Left lung (tissue), 10 donors: ENCODE data around the gene LIPN. TPM values are rescaled to one million over a fixed set of nuclear protein-coding genes. Genes with fewer than 3 reads are reported as not detected.

Experiments used
- ATAC-seq: fragments of 200-7000 bp; cut with Tn5 transposase; one replicate; pipeline ENCODE4 v1.9.1; 2020; ENCODE audit warnings: moderate library complexity
- DNase-seq, 4 donors: peaks; one replicate each; pipeline ENCODE4 v3.0.0-alpha.2; 2013 to 2020
- H3K27ac ChIP-seq, 2 donors: fragments of 200-600 bp; sonication (generic) in 1 of 2; one replicate each; pipeline versions ENCODE4 v1.5.0 to v1.8.0; 2020 to 2021
- H3K27me3 ChIP-seq, 2 donors: fragments of 200-600 bp; sonication (generic) in 1 of 2; one replicate each; pipeline versions ENCODE4 v1.5.0 to v1.8.0; 2020 to 2021
- H3K36me3 ChIP-seq, 2 donors: fragments of 200-600 bp; sonication (generic) in 1 of 2; one replicate each; pipeline versions ENCODE4 v1.5.0 to v1.8.0; 2020 to 2021
- H3K4me1 ChIP-seq, 2 donors: fragments of 200-600 bp; one replicate each; pipeline ENCODE4 v1.8.0; 2021
- H3K4me3 ChIP-seq, 2 donors: fragments of 200-600 bp; sonication (generic) in 1 of 2; one replicate each; pipeline versions ENCODE4 v1.5.0 to v1.8.0; 2020 to 2021; ENCODE audit warnings: mild to moderate bottlenecking in 1 of 2
- H3K9me3 ChIP-seq, 2 donors: fragments of 200-600 bp; sonication (generic) in 1 of 2; one replicate each; pipeline versions ENCODE4 v1.5.0 to v1.8.0; 2020 to 2021
- intact Hi-C, 2 donors: fragments of 100-400 bp; cut with DNase I; formaldehyde crosslinking; loops; one replicate each; pipeline versions ENCODE4 v1.11.2 to v1.14.2; 2022
- polyA plus RNA-seq, 6 donors: library from polyadenylated mRNA; unstranded; fragments of 120-200 nt; gene quantifications; one replicate each; pipeline ENCODE4 v1.2.1, GENCODE V29; 2013; ENCODE audit not compliant: insufficient read length in 6 of 6
- total RNA-seq, 2 donors: library from RNA; stranded (reverse); fragmentation: NEBNext Ultra II Directional; extraction: Animal tissue kit (Norgen Biotek cat#: 25700); gene quantifications; one replicate each; pipeline ENCODE4 v1.2.1, GENCODE V29; 2021
- TF ChIP-seq, protein P1 (sequence below), 2 donors: fragments of 200-600 bp; sonication (generic) in 1 of 2; IDR thresholded peaks; one replicate each; pipeline versions ENCODE4 v1.5.0 to v1.8.0; 2021; ENCODE audit warnings: antibody characterized with exemption in 2 of 2
- donor health status: DM: no; HTN: yes; CAD: no.
- donor health status: DM: no; HTN: no; CAD: no.

The LIPN gene
- total and polyA plus RNA-seq, 8 donors: 1.2 TPM; not detected in 7

DNA sequence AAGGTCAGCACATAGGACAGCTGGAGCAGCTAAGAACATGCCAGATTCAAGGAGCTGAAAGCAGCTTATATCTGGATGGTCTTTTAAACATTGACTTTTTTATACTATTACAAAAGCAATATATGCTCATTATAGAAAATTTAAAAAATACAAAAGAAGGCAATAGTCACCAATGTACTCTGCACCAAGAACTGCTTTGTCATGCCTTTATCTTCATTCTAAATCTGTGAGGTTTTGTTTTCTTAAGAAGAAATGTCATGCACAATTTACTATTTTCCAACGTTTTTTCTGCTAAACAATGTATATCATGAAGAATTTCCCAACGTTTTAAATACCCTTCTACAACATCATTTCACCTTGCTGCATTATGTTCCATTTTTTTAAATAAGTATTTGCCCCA lies 45.5 kb downstream of the LIPN start:
- TF ChIP-seq, protein P1, sequence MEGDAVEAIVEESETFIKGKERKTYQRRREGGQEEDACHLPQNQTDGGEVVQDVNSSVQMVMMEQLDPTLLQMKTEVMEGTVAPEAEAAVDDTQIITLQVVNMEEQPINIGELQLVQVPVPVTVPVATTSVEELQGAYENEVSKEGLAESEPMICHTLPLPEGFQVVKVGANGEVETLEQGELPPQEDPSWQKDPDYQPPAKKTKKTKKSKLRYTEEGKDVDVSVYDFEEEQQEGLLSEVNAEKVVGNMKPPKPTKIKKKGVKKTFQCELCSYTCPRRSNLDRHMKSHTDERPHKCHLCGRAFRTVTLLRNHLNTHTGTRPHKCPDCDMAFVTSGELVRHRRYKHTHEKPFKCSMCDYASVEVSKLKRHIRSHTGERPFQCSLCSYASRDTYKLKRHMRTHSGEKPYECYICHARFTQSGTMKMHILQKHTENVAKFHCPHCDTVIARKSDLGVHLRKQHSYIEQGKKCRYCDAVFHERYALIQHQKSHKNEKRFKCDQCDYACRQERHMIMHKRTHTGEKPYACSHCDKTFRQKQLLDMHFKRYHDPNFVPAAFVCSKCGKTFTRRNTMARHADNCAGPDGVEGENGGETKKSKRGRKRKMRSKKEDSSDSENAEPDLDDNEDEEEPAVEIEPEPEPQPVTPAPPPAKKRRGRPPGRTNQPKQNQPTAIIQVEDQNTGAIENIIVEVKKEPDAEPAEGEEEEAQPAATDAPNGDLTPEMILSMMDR (IDR thresholded peaks at IDR 0.05): no peak
- Histone ChIP-seq H3K4me1 (no peaks in the 10 kb centered on the region), H3K27ac (no peak overlapping the region), H3K36me3 (no peaks in the 10 kb centered on the region), H3K9me3 (no peaks in the 10 kb centered on the region), H3K27me3 (no peaks in the 10 kb centered on the region), H3K4me3 (no peak overlapping the region)
- intact Hi-C loops: loop anchor here in 1 of 2 donors (10.0 kb wide), 1 partner anchor 111 kb away; no protein-coding TSS in a partner anchor
- DNase-seq (no peak), ATAC-seq (no peak)

DNA sequence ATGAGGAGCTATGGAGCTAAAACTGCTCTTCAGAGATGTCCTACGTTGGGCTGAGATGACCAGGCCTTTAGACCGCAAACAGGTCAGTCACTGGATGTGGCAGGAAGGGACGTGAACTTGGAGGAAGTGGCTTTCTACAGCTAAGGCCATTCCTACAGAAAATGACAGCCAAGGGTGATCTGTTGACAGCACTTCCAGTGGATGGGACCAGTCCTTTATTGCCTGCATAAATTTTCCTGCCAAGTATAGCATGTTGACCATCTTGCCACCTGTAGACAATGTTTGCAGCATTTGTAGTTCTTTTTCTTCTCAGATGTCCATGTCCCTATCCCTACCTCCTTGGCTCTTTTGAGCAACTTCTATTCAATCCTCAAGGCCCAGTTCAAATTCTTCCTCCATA lies 46.1 kb downstream of the LIPN start:
- intact Hi-C loops: loop anchor here in 1 of 2 donors (10.0 kb wide), 1 partner anchor 111 kb away; no protein-coding TSS in a partner anchor
- Histone ChIP-seq H3K36me3 (no peaks in the 10 kb centered on the region), H3K27me3 (peaks cover under 1 to 1% of the 10 kb centered on the region in 2 donors), H3K4me1 (no peaks in the 10 kb centered on the region), H3K27ac (no peak overlapping the region), H3K4me3 (no peak overlapping the region), H3K9me3 (no peaks in the 10 kb centered on the region)
- ATAC-seq (no peak), DNase-seq (no peak)
- TF ChIP-seq, protein P1 (IDR thresholded peaks at IDR 0.05): no peak

- Histone ChIP-seq H3K9me3 (no peaks in the 10 kb centered on the region), H3K4me3 (no peak overlapping the region), H3K36me3 (no peaks in the 10 kb centered on the region), H3K27me3 (peaks cover 3 to 6% of the 10 kb centered on the region in 2 donors), H3K27ac (no peak overlapping the region), H3K4me1 (no peaks in the 10 kb centered on the region)
- intact Hi-C loops: loop anchor here in 1 of 2 donors (10.0 kb wide), 1 partner anchor 115 kb away; no protein-coding TSS in a partner anchor
- DNase-seq (no peak), ATAC-seq (no peak)
- TF ChIP-seq, protein P1 (IDR thresholded peaks at IDR 0.05): no peak
These were observed 49.8 kb downstream of the LIPN start for GRCh38 chr10:88809621-88810020.

DNA sequence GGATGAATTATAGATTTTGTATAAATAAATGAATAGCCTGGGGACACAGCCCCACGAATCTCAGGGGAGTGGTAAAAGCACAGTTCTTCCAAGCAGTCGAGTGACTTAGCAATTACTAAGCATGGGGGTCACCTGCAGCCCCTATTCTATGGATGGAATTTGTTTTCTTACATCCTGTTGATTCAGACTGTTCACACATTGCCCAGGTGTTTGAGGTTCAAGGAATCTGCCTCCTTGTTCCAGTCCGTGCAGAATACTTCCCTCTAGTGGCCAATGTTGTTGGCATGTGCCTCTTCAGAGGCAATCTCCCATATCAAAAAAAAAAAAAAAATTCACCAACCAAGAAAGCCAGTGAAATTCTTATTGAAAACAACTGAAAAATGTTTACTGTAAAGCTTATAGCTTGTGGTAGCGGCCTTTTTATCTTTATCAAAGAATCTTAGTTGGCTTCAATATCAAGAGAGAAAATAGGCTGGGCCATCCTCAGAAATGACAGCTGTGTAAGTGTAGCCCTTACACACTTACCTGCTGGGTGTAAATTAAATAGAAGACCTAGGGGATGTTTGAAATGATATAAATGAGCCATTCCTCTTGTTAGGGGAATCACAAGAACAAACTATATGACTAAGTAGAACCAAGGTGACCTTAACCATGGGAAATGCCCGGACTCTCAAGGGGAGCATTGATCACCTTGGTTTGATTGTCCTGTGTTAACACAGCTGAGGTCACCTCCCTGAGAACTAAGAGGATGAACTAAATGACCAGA lies 50.6 kb downstream of the LIPN start:
- Histone ChIP-seq H3K36me3 (no peaks in the 10 kb centered on the region), H3K9me3 (no peaks in the 10 kb centered on the region), H3K4me1 (no peaks in the 10 kb centered on the region), H3K27ac (no peak overlapping the region), H3K27me3 (peaks cover 3 to 6% of the 10 kb centered on the region in 2 donors), H3K4me3 (no peak overlapping the region)
- DNase-seq: peak in 1 of 4 donors; percentile 61
- peak; percentile 93 for ATAC-seq
- TF ChIP-seq, protein P1 (IDR thresholded peaks at IDR 0.05): peak; percentile 58 to 69
- intact Hi-C loops: no loop called here

DNA sequence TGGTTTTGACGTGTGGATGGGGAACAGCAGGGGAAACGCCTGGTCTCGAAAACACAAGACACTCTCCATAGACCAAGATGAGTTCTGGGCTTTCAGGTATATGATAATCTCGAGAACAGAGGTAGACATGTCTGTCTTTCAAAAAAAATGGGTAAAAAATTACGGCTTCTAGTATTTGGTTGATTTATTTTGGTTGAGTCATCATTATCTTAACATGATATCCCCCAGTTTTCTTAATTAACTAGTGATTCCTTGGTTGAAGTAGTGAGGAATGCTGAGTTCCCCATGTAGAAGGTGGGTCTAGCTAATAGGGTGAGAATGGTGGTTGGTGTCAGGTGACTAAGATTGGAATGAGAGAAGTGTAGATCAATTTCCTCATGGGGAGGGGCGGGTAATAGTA lies 53.4 kb downstream of the LIPN start:
- TF ChIP-seq, protein P1 (IDR thresholded peaks at IDR 0.05): no peak
- H3K4me1 ChIP-seq: no peaks in the 10 kb centered on the region
- H3K27me3 ChIP-seq: peaks cover 3 to 6% of the 10 kb centered on the region in 2 donors
- no peak overlapping the region for H3K27ac ChIP-seq
- no peaks in the 10 kb centered on the region for H3K36me3 ChIP-seq
- no peaks in the 10 kb centered on the region for H3K9me3 ChIP-seq
- H3K4me3 ChIP-seq: no peak overlapping the region
- ATAC-seq (no peak), DNase-seq (no peak)
- intact Hi-C loops: no loop called here
